Kidney (tissue), 14 donors: ENCODE measurements around the gene HEMK1. TPM values are rescaled to one million over a fixed set of nuclear protein-coding genes. Genes with fewer than 3 reads are reported as not detected.
A peak's percentile ranks its signal among the peaks of the same experiment; 100 is the strongest.

Experiments used
- DNase-seq, 5 donors: peaks; one replicate each; pipeline ENCODE4 v3.0.0-alpha.2; 2013 to 2020
- FAIRE-seq: peaks from 2 replicates; lab custom pipeline; 2012; peaks lifted over from hg19 to GRCh38; lab: Jason Lieb, UNC
- H3K27ac ChIP-seq, 2 donors: one replicate each; pipeline ENCODE4 v1.7.0; 2013; ENCODE audit warnings: low read depth in 2 of 2, low read length in 2 of 2, inconsistent platforms in 1 of 2
- H3K27me3 ChIP-seq: one replicate; pipeline ENCODE4 v1.7.1; 2013; ENCODE audit warnings: low read length, inconsistent platforms; ENCODE audit not compliant: control insufficient read depth, insufficient read depth
- H3K36me3 ChIP-seq, 3 donors: one replicate each; pipeline versions ENCODE4 v1.7.0 to v1.7.1; 2013; ENCODE audit warnings: low read length in 3 of 3, control low read depth in 1 of 3, inconsistent platforms in 1 of 3; ENCODE audit not compliant: insufficient read depth in 3 of 3, control insufficient read depth in 2 of 3
- H3K4me1 ChIP-seq, 3 donors: one replicate each; pipeline versions ENCODE4 v1.7.0 to v1.7.1; 2013; ENCODE audit warnings: low read length in 3 of 3, inconsistent platforms in 1 of 3, low read depth in 1 of 3; ENCODE audit not compliant: control insufficient read depth in 2 of 3, insufficient read depth in 2 of 3
- H3K4me3 ChIP-seq, 3 donors: one replicate each; pipeline versions ENCODE4 v1.7.0 to v1.8.1; 2013; ENCODE audit warnings: low read length in 3 of 3, control low read depth in 1 of 3, inconsistent platforms in 1 of 3
- H3K9ac ChIP-seq, 3 donors: one replicate each; pipeline versions ENCODE4 v1.7.0 to v1.7.1; 2013; ENCODE audit warnings: low read length in 3 of 3, control low read depth in 1 of 3, inconsistent platforms in 1 of 3
- H3K9me3 ChIP-seq, 3 donors: one replicate each; pipeline versions ENCODE4 v1.7.0 to v1.7.1; 2013; ENCODE audit warnings: low read length in 3 of 3, control low read depth in 1 of 3, inconsistent platforms in 1 of 3; ENCODE audit not compliant: control insufficient read depth in 2 of 3, insufficient read depth in 1 of 3
- intact Hi-C: fragments of 100-400 bp; cut with DNase I; formaldehyde crosslinking; loops from one replicate; pipeline ENCODE4 v1.11.1; 2022
- polyA plus RNA-seq: library from polyadenylated mRNA; stranded (reverse); fragments of 350-450 nt; fragmentation: Illumina TruSeq; extraction: RNeasy Lipid Tissue Mini Kit (QIAGEN cat#74804); gene quantifications from one replicate; pipeline ENCODE4 v1.2.3, GENCODE V29; 2014; ENCODE audit warnings: low read depth, low replicate concordance; ENCODE audit not compliant: insufficient read depth
- total RNA-seq: library from RNA; stranded (reverse); fragmentation: NEBNext Ultra II Directional; extraction: Animal tissue kit (Norgen Biotek cat#: 25700); gene quantifications from one replicate; pipeline ENCODE4 v1.2.1, GENCODE V29; 2021
- TF ChIP-seq, protein P1 (sequence below): IDR thresholded peaks from 3 replicates; pipeline ENCODE4 v1.5.1; 2012; ENCODE audit warnings: mild to moderate bottlenecking, moderate library complexity, borderline replicate concordance; ENCODE audit not compliant: insufficient read depth; ENCODE audit errors: extremely low read depth
- donor health status: control.
- donor health status: control.
- donor health status: control.
- donor health status: control.
- donor health status: control.
- donor health status: DM: yes; HTN: yes; CAD: no.
- donor health status: Normal renal cell carcinoma (clear cell type).

The HEMK1 gene
- total and polyA plus RNA-seq, 2 donors from 2014 or later, result 25.1 to 30.3 TPM

DNA sequence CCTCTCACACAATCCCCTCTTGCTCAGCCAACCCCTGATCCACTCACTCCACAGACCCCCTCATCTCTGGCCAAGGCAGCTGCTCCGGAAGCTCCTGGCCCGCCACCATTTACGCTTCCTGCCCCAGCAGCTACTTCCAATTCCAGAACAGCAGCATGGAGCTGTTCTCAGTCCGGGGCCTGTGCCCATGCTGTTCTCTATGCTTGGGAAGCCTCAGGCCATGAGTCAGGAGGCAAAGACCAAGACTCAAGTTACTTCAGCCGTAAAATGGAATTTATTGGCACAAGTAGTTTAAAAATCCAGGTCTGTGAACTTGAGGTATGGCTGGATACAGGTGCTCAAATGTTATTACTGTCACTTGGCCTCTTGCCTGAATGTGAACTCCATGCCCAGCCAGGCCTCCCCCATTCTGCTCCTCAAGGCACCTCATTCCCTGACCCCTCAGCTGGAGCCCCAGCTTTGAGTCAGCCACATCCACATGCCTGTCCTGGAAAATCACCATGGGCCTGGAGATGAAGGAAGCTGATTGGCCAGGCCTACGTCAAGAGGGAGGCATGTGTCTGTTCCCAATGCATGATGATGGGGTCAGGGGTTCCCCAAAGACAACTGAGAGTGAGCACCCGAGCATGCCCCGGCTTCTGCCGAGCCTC lies 34.5 kb upstream of the HEMK1 start:
- H3K4me1 ChIP-seq, result peaks cover 0 to 7% (median 0%) of the 10 kb centered on the region in 3 donors
- DNase-seq, result peak in 2 of 5 donors; percentile 48 to 50
- no peaks in the 10 kb centered on the region for H3K36me3 ChIP-seq
- H3K4me3 ChIP-seq, result no peak overlapping the region
- no peak overlapping the region for H3K27ac ChIP-seq
- H3K27me3 ChIP-seq, result no peaks in the 10 kb centered on the region
- no peaks in the 10 kb centered on the region for H3K9me3 ChIP-seq
- no peak overlapping the region for H3K9ac ChIP-seq
- no peak for FAIRE-seq
- TF ChIP-seq, protein P1, sequence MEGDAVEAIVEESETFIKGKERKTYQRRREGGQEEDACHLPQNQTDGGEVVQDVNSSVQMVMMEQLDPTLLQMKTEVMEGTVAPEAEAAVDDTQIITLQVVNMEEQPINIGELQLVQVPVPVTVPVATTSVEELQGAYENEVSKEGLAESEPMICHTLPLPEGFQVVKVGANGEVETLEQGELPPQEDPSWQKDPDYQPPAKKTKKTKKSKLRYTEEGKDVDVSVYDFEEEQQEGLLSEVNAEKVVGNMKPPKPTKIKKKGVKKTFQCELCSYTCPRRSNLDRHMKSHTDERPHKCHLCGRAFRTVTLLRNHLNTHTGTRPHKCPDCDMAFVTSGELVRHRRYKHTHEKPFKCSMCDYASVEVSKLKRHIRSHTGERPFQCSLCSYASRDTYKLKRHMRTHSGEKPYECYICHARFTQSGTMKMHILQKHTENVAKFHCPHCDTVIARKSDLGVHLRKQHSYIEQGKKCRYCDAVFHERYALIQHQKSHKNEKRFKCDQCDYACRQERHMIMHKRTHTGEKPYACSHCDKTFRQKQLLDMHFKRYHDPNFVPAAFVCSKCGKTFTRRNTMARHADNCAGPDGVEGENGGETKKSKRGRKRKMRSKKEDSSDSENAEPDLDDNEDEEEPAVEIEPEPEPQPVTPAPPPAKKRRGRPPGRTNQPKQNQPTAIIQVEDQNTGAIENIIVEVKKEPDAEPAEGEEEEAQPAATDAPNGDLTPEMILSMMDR, result no peak
- intact Hi-C loops, result no loop called here

- DNase-seq (no peak), FAIRE-seq (no peak)
- Histone ChIP-seq H3K27ac (no peak overlapping the region), H3K36me3 (no peaks in the 10 kb centered on the region), H3K27me3 (no peaks in the 10 kb centered on the region), H3K4me3 (no peak overlapping the region), H3K9ac (no peak overlapping the region), H3K9me3 (no peaks in the 10 kb centered on the region), H3K4me1 (peaks cover 0 to 7% (median 0%) of the 10 kb centered on the region in 3 donors)
- intact Hi-C loops, result no loop called here
- TF ChIP-seq, protein P1, result no peak
Measured at GRCh38 chr3:50536471-50537180, 32.7 kb upstream of the HEMK1 start.

DNA sequence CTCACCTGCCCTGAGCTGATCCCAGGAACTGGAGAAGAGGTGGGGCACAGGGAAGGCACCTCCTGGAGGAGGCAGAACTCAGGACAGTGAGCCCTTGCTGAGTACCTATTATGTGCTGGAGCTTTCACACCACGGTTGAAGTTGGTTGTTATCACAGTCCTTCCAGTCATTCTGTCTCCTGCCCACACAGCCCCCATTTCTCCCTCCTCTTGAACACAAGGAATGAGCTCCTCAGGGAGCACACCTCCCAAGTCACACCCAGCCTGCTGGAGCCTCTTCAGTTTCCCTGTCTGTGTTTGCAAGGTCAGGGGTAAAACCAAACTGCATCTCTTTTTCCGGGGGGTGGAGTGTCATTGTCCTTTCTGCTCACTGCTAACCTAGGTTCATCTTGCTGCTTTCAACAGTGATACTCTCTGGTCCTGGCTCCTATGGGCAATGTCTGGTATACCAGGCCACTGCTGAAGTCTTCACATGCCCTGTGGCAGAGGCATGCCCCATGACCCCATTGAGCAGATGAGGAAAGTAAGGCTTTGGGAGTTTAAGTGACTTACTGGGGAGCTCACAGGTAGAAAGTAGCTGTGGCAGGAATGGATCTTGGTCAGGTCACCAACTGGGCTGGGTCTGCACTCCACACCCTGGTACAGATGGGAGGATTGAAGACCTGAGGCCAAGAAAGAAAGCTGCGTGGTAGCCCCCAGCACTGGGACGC lies 31.7 kb upstream of the HEMK1 start:
- intact Hi-C loops, result no loop called here
- Histone ChIP-seq H3K4me1 (peaks cover 0 to 5% (median 0%) of the 10 kb centered on the region in 3 donors), H3K36me3 (no peaks in the 10 kb centered on the region), H3K9ac (no peak overlapping the region), H3K27ac (no peak overlapping the region), H3K9me3 (no peaks in the 10 kb centered on the region), H3K27me3 (no peaks in the 10 kb centered on the region), H3K4me3 (no peak overlapping the region)
- TF ChIP-seq, protein P1, result no peak
- DNase-seq, result no peak
- FAIRE-seq, result no peak
